ENCODE data around the gene GRWD1. TPM values are rescaled to one million over a fixed set of nuclear protein-coding genes. Genes with fewer than 3 reads are reported as not detected.

Gene GRWD1
- total and polyA plus RNA-seq, 2 donors (not counting 1 experiment from before 2014, with no cell fraction given), result 10.6 to 40.7 TPM

DNA sequence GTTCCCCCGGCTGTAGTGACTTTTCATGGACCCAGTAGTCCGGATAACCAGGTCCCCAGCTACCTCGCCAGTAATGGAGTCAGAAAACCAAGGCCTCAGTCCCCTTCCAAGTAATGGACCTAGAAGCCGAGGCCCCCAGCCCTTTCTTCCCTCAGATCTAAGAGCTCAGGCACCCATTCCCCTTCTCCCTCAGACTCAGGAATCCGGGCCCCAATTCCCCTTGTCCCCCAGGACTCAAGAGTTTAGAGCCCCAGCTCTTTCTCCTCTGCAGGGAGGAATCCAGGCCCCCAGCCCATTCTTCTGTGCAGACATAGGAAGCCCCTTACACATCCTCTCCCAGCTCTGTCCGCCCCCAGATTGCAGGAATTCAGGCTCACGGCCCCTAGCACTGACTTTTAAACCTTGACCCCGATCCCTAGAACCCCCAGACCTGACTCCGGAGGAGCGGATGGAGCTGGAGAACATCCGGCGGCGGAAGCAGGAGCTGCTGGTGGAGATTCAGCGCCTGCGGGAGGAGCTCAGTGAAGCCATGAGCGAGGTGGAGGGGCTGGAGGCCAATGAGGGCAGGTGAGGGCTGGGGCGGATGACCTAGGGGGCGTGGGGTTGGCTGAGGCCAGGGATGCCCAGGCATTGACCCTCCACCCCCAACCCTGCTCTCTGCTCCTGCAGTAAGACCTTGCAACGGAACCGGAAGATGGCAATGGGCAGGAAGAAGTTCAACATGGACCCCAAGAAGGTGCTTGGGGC lies 24.3 kb downstream of the GRWD1 start:
- peak overlapping the region; percentile 56 to 90 (median 83) for H3K4me3 ChIP-seq (ENCODE audit: control extremely low read depth in 1 of 5, extremely low read depth in 1 of 5, insufficient read depth in 1 of 5, low read depth in 2 of 5, low read length in 4 of 5)
- CTCF ChIA-PET, result interaction anchor here (0.7 to 1.5 kb wide), 5 partner anchors 11 to 79 kb away, joined by 3 to 6 read pairs (median 4); partner anchors contain the start of gene KDELR1

More for the DNA sequence above, 24.3 kb downstream of the GRWD1 start:
- ATAC-seq (ENCODE audit: low read depth), result no peak
- no peaks in the 10 kb centered on the region for H3K27me3 Mint-ChIP-seq
- peaks cover 9% of the 10 kb centered on the region for H4K20me1 ChIP-seq (ENCODE audit: control insufficient read depth, insufficient read depth, low read length, poor library complexity, severe bottlenecking)
- peak overlapping the region; percentile 85 for H2AFZ ChIP-seq (ENCODE audit: insufficient read depth, low read depth, low read length, poor library complexity, severe bottlenecking)
- 75% methylated on average over 20 of the region's 20 CpGs for WGBS (ENCODE audit: insufficient coverage)
- peaks cover 17% of the 10 kb centered on the region for H3K4me1 Mint-ChIP-seq
- intact Hi-C loops (cut with micrococcal nuclease), result loop anchor here (1.0 to 2.0 kb wide), 10 partner anchors 21 to 1555 kb away; partner anchors contain the start of genes AP2A1, GRWD1, KDELR1 and RPL18
- peaks cover 0 to 3% (median 0%) of the 10 kb centered on the region in 4 experiments for H3K27me3 ChIP-seq (replicated peaks in 1 of 4; ENCODE audit: control extremely low read depth in 1 of 4, control insufficient read depth in 3 of 4, insufficient read depth in 4 of 4, low read length in 3 of 4)
- no peak for TF ChIP-seq CTCF (IDR thresholded peaks at IDR 0.05)
- no peak for TF ChIP-seq EZH2 (IDR thresholded peaks at IDR 0.05; ENCODE audit: borderline replicate concordance, insufficient read depth, low read depth, low read length, poor library complexity, severe bottlenecking)
- H3K9me3 Mint-ChIP-seq (ENCODE audit: insufficient read depth), result no peaks in the 10 kb centered on the region
- peak overlapping the region in 1 of 2 donors; percentile 84 for H3K27ac ChIP-seq (ENCODE audit: low read length in 2 of 2)
- H3K79me2 ChIP-seq (ENCODE audit: control insufficient read depth, insufficient read depth, low read length), result peaks cover 11% of the 10 kb centered on the region
- POLR2A ChIA-PET, result interaction anchor here (0.6 to 1.3 kb wide), 6 partner anchors 11 to 1229 kb away, joined by 3 to 8 read pairs (median 4); partner anchors contain the start of gene GRWD1
- H3K27ac Mint-ChIP-seq, result peak overlapping the region; percentile 32
- peak overlapping the region; percentile 92 for H3K4me3 Mint-ChIP-seq
- peaks cover 11 to 15% of the 10 kb centered on the region in 2 donors for H3K4me1 ChIP-seq (ENCODE audit: control insufficient read depth in 2 of 2, insufficient read depth in 2 of 2, low read length in 2 of 2)
- H3K9ac ChIP-seq (ENCODE audit: low read length), result peak overlapping the region; percentile 74
- no peaks in the 10 kb centered on the region for H3K9me3 ChIP-seq (ENCODE audit: control extremely low read depth in 1 of 3, control insufficient read depth in 2 of 3, insufficient read depth in 1 of 3, low read length in 2 of 3)
- peak overlapping the region; percentile 81 for H3K4me2 ChIP-seq (replicated peaks; ENCODE audit: low read depth, low read length, poor library complexity, severe bottlenecking)
- H3K36me3 ChIP-seq (replicated peaks in 1 of 2; ENCODE audit: control extremely low read depth in 1 of 2, control insufficient read depth in 1 of 2, extremely low read depth in 1 of 2, insufficient read depth in 2 of 2, low read length in 1 of 2), result peaks cover 2 to 40% of the 10 kb centered on the region in 2 experiments
- no peak for DNase-seq

Data from B cell (primary cell).